WI38 (cell line): ENCODE measurements around the gene NCK1.
"Not testable (repeated sequence)": the region's sequence is repeated elsewhere in the genome, so short reads cannot be mapped to it uniquely, and the experiment has no call there.

ENCODE experiments used
- H3K4me3 ChIP-seq: 2 replicates; pipeline ENCODE4 v1.5.1; 2011; ENCODE audit warnings: low read depth, mild to moderate bottlenecking, control low read depth, low read length
- CTCF ChIP-seq: IDR thresholded peaks from 2 replicates; pipeline ENCODE4 v1.5.1; 2012; ENCODE audit warnings: low read depth, mild to moderate bottlenecking, control low read depth, low read length

NCK1 gene

GRCh38 chr3:136891934-136892855, 30.2 kb downstream of the NCK1 start:
- no peak for TF ChIP-seq CTCF
- no peak overlapping the region for H3K4me3 ChIP-seq

- no peak for TF ChIP-seq CTCF
- no peak overlapping the region for H3K4me3 ChIP-seq
These were observed 31.9 kb downstream of the NCK1 start for GRCh38 chr3:136893848-136894443.

- H3K4me3 ChIP-seq = not testable (repeated sequence)
These were observed 35.2 kb downstream of the NCK1 start for GRCh38 chr3:136897171-136897570.

GRCh38 chr3:136898549-136898948, 36.5 kb downstream of the NCK1 start:
- no peak overlapping the region for H3K4me3 ChIP-seq
- no peak for TF ChIP-seq CTCF

GRCh38 chr3:136898954-136899353, 36.9 kb downstream of the NCK1 start:
- H3K4me3 ChIP-seq = no peak overlapping the region
- TF ChIP-seq CTCF = no peak

GRCh38 chr3:136899622-136900158, 37.7 kb downstream of the NCK1 start:
- no peak for TF ChIP-seq CTCF
- no peak overlapping the region for H3K4me3 ChIP-seq

- not testable (repeated sequence) for H3K4me3 ChIP-seq
These were observed 38.7 kb downstream of the NCK1 start for GRCh38 chr3:136900694-136901093.

- no peak for TF ChIP-seq CTCF
- H3K4me3 ChIP-seq = no peak overlapping the region
These were observed 39.4 kb downstream of the NCK1 start for GRCh38 chr3:136901391-136901790.

GRCh38 chr3:136902530-136902929, 40.5 kb downstream of the NCK1 start:
- H3K4me3 ChIP-seq = not testable (repeated sequence)
